Measurements from ENCODE around the gene PLAGL2.
"Not testable (repeated sequence)": the region's sequence is repeated elsewhere in the genome, so short reads cannot be mapped to it uniquely, and the experiment has no call there.

Gene PLAGL2

DNA sequence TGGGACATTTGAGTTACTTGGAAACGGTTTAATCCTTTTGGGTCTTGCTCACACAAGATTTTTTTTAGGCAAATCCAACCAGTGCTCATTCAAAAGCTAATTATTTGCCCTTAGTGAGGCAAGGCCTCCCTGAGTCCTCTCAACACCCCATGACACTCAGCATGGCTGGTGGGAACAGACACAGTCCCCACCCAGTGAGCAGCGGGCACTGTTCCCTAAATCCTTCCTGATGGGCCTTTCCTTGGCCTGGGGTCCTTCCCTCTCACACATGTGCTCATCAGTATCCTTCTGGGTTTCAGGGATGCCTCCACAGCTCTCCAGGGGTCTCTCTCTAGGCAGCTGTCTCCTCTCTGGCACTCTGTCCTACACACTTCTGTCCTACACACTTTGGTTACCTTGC is 28.0 kb downstream of the PLAGL2 start:
- no peak for DNase-seq

DNA sequence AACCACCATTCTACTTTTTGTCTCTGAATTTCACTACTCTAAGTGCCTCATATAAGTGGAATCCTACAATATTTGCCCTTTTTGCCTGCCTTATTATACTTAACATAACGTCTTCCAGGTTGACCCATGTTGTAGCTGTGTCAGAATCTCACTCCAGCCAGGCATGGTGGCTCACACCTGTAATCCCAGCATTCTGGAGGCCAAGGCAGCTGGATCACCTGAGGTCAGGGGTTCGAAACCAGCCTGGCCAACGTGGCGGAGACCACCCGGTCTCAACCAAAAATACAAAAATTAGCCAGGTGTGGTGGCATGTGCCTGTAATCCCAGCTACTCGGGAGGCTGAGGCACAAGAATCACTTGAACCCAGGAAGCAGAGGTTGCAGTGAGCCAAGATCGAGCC is 29.8 kb downstream of the PLAGL2 start:
- not testable (repeated sequence) for DNase-seq

DNA sequence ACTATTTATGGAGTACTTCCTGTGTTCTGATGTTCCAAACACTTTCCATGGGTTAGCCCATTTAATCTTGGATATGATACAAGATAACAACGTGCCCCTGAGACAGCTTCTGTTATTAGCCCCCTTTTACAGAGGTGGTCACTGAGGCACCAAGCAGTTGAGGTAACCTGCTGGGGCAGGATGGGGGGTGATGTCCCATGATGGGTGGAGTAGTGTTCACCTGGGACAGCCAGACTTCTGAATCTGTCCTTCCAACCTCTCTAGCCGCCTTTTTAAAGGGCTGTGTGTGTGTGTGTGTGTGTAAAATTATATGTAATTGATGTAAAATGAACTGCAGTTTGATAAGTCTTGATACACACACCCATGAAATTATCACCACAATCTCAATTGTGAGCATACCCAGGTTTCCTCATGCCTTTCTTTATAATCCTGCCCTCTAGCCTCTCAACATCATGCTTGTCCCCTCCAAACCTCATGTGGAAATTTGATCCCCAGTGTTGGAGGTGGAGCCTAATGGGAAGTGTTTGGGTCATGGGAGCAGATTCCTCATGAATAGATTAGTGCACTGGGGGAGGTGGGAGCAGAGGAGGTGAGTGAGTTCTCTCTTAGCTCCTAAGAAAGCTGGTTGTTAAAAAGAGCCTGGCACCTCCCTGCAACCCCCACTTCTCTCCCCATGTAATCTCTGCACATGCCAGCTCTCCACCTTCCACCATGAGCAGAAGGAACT is 39.2 kb downstream of the PLAGL2 start:
- no peak for DNase-seq

- no peak for DNase-seq
Observed at GRCh38 chr20:32167552-32167951, 40.0 kb downstream of the PLAGL2 start.

GRCh38 chr20:32165836-32166545 is 41.6 kb downstream of the PLAGL2 start:
- no peak for DNase-seq

DNA sequence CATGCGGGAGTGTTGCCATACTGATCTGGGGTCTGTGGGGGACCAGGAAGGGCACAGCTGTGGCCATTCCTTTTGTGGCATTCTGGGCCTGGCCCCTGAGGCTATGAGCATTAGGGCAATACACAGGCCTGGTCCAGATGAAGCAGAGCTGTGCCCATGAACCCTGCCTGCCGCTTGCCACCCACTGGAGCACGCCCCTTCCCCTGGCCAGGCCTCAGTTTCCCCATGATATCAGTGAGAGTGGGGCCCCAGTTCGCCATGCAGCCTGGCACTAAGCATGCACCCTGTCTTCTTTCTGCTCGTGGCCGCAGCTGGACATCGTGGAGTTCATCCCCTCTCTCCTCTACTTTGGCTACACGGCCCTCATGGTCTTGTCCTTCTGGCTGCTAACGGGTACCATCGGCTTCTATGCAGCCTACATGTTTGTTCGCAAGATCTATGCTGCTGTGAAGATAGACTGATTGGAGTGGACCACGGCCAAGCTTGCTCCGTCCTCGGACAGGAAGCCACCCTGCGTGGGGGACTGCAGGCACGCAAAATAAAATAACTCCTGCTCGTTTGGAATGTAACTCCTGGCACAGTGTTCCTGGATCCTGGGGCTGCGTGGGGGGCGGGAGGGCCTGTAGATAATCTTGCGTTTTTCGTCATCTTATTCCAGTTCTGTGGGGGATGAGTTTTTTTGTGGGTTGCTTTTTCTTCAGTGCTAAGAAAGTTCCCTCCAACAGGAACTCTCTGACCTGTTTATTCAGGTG is 42.4 kb downstream of the PLAGL2 start:
- DNase-seq = no peak

DNA sequence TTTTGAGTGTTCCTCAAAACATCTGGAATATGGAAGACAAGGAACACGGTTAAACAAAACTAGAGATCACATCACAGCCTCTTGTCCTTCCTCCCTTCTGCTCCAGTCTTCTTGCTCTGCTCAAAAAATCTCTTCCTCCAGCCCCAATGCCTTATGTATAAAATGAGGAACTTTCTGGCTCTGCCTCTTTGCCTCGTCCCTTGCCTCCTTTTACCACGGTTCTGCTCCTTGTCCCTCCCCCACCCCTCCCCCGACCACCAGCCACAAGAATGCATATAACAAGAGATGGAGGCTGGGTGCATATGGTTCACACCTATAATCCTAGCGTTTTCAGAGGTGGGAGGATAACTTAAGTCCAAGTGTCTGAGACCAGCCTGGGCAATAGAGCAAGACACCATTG is 43.6 kb downstream of the PLAGL2 start:
- DNase-seq = no peak

DNA sequence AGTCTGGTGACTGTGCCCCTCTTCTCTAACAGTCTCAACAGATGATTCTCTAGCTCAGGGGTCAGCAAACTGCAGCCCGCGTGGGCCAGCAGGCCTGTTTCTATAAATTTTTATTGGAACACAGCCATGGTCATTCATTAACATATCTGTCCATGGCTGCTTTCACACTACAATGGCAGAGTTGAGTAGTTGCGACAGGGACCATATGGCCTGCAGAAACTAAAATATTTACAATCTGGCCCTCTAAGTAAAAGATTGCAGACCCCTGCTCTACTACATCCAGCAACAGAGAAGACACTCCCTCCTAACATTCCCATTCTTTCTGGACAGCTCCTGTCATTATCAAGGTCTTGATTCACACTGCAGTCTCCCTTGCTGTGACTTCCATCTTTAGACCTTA is 45.2 kb downstream of the PLAGL2 start:
- DNase-seq = no peak

DNA sequence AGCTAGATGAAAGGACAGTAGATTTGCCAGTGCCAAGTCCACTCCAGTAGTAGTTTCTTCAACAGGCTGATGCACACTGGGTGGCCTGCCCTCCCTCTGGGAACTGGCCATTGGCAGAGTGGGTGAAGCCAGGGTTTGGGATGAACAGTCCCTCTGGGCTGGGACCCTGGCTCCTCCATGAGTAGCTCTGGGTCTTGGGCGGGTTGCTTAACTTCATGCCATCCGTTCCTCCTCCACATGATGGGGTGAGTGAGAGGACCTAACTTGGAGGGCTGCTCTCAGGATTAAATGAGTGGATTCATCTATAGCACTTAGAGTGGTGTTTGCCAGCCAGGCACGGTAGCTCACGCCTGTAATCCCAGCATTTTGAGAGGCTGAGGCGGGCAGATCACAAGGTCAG is 47.2 kb downstream of the PLAGL2 start:
- DNase-seq = no peak

- no peak for DNase-seq
Observed at GRCh38 chr20:32159766-32160221, 47.7 kb downstream of the PLAGL2 start.

DNA sequence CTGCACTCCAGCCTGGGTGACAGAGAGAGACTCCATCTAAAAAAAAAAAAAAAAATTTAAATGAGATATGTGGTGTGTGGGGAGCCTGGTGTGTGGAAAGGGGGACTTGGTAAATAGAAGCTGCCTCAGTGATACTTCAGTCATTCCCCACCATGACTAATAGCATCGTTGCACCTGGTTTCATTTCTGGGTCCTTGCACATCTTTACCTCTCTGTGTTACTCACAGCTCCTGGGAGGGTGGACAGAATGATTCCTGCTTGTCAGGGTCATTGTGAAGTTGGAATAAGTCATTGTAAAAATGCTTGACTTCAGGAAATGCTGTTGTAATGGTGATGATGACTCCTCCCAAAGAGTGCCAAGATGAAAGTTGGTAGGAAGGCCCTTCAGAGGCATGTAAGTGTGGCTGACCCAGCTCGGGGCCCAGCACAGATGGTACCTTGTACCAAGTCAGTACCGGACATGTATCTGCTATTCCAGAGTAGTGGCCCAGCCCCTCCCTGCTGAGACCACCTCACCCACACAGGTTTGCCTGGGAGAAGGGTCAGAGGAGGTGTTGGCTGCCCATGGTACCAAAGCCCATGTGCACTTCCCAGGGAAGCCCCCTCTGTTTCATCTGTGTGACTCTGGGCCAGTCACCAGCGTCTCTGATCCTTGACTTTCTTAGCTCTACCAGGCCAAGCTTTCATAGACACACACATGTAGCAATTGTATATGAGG is 48.4 kb downstream of the PLAGL2 start:
- no peak for DNase-seq

DNA sequence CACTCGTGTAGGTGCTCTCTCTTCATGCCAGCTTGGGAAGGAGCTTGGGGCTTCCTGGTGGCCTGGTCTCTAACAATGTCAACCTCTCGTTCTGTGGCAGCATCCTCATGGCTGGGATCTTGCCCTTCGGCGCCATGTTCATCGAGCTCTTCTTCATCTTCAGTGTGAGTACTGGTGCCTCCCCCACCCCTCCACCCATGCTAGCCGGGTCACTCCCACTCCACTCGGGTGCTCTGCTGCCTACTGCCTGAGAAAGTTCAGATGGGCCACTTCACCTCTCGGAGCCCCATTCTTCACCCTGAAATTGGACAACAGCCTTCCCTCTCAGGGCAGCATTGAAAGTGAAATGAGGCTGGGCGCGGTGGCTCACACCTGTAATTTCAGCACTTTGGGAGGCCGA is 49.2 kb downstream of the PLAGL2 start:
- no peak for DNase-seq

DNA sequence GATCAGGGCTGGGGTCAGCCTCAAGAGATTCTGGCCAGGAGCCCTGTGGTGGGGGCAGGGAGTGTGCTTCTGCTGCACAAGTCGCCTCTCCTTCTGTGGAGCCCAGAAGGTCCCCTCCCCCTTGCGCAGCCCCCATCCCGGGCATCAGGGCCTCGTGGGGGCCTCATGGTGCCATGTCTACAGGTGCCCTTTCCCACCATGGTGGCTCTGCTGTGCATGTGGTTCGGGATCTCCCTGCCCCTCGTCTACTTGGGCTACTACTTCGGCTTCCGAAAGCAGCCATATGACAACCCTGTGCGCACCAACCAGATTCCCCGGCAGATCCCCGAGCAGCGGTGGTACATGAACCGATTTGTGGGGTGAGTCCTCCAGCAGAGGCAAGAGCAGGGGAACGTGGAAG is 49.9 kb downstream of the PLAGL2 start:
- no peak for DNase-seq

DNA sequence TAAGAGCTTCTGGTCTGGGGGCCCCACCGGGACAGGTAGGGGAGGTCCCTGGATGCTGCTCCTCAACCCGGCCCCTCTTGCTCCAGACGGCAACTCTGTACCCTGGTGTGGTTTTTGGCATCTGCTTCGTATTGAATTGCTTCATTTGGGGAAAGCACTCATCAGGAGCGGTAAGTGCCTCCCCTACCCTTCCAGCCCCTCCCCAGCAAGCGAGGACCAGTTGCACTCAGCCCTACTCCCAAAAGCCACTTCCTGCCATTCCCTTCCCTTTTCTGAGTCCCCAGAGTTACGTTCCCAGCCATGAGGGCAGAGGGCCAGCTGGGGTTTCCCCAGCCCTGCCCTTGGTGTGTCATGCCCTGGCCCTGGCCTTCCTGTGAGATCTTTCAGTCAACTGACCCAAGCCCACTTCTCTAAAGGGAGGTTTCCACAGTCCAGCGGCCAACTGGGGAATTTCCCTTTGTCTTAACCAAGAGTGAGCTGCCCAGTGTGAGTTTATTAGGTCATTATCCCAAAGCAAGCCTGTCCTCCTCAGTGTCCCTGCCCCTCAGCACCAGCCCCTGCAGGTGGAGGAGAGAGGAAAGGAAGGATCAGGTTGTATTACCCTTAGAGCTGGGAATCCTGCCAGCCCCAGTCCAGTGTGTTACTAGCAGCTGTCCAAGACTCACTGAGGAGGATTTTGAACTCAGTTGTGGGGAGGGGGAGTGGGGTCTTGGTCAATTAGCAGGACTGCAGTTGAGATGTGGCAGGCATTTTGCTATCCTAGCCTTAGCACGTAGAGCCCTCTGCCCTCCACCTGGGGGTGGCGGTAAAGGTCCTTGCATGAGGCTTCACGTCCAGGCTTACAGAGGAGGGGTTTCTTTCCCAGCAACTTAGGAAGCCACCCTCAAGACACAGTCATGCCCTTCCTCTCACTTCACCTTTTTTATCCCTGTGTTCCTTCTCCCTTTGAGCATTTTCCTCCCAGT is 52.2 kb downstream of the PLAGL2 start:
- no peak for DNase-seq

- no peak for DNase-seq
Observed at GRCh38 chr20:32153771-32154170, 53.8 kb downstream of the PLAGL2 start.

DNA sequence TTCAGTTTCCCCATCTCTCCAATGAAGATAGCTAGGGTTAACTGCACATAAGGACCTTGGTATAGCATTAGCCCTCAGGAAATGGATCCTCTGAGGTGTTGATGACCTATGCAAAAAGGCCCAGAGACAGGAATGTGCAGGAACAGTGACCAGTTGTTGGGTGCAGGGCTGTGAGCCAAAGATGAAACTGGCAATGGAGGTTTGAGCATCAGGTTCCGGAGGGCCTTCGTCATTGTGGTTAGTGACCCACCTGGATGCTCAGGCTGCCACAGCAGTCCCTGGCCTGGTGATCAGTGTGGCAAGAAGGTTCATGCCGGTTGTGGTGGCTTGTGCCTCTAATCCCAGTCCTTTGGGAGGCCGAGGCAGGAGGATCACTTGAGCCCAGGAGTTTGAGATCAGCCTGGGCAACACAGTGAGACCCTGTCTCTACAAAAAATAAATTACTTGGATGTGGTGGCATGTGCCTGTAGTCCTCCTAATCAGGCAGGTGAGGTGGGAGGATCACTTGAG is 54.3 kb downstream of the PLAGL2 start:
- DNase-seq = no peak

- DNase-seq = no peak
Observed at GRCh38 chr20:32152421-32153155, 55.0 kb downstream of the PLAGL2 start.

- DNase-seq = no peak
Observed at GRCh38 chr20:32150291-32150848, 57.2 kb downstream of the PLAGL2 start.

- DNase-seq = no peak
Observed at GRCh38 chr20:32149566-32150170, 57.9 kb downstream of the PLAGL2 start.
